DMS53 treated with DMSO at 0.1 percent for 48 hours (cell line): ENCODE data around the gene SUCLG2.

ENCODE experiments used
- DNase-seq: peaks from one replicate; lab custom pipeline; 2025; ENCODE audit not compliant: unreplicated experiment; lab: John Stamatoyannopoulos, UW

SUCLG2 gene

DNA sequence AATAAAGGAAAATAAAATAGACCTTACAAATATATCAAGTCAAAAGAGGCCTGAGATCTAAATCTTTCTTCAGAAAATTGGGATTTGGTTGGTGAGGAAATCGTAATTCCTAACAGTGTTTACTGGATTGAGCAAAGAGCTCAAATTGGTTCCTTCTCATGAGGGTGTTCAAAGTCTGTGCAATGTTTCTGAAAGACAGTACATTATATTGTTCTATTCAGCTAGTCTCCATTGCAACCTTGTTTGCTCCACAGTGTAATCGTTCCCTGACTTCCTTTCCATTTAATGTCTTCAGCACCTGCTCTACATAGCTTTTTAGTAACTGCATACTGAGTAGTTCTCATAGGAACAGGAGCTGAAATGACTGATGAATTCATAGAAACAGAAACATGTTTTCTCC is 326.8 kb downstream of the SUCLG2 start:
- no peak for DNase-seq

DNA sequence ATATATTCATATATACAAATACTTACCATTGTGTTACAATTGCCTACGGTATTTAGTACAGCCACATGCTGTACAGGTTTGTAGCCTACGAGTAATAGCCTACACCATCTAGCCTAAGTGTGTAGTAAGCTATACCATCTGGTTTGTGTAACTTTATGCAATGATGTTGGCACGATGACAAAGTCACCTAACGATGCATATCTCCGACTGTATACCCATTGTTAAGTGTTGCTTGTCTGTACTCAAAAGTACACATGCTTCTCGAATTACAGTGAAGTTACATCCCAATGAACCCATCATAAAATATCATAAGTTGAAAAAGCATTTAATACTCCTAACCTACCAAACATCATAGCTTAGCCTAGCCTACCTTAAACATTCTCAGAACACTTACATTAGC is 329.2 kb downstream of the SUCLG2 start:
- DNase-seq = peak; percentile 14
